ENCODE measurements around the gene RPTOR.

Gene RPTOR

DNA sequence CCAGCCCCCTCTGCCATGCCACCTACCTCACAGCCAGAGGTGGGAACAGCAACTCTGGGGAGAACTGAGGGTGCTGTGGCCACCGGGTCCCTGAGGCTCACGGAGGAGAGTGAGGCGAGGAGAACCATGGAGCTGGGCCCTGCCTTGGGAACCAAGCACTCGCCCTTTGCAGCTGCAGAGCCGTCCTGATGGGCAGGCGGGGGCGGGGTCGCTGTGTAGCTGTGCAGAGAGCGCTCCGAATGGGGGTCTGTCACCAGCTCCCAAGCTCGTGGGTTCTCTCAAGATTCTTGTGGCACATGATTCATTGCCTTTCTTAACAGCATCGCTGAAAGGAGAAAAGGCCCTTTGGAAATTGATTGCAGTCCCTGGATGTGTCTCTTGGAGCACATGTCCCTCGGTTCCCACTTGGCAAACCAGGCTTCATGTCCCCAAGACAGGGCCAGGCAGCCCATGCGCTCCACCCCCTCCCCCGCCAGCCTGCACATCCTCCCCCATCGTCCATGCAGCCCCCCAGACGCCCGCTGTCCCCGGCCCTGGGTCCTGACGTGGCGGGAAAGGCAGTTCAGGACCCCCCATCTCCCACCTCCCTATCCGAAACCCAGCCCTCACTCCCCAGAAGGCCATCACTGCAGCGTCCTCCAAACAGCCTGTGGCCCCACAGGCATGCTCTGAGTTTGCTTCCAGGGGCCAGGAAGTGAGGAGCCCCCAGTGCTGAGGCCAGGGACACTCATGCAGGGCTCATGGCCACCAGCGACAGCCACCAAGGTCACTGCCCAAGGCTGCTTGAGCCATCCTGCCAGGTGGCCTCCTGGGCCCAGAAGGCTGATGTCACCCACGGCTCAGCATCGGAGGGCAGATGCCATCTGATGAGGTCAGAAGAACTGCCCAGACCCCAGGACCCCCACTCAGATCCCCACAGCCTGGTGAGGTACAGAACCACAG lies 426.4 kb downstream of the RPTOR start:
- DNase-seq (ENCODE audit: low spot score) = no peak
- TF ChIP-seq, protein P1, sequence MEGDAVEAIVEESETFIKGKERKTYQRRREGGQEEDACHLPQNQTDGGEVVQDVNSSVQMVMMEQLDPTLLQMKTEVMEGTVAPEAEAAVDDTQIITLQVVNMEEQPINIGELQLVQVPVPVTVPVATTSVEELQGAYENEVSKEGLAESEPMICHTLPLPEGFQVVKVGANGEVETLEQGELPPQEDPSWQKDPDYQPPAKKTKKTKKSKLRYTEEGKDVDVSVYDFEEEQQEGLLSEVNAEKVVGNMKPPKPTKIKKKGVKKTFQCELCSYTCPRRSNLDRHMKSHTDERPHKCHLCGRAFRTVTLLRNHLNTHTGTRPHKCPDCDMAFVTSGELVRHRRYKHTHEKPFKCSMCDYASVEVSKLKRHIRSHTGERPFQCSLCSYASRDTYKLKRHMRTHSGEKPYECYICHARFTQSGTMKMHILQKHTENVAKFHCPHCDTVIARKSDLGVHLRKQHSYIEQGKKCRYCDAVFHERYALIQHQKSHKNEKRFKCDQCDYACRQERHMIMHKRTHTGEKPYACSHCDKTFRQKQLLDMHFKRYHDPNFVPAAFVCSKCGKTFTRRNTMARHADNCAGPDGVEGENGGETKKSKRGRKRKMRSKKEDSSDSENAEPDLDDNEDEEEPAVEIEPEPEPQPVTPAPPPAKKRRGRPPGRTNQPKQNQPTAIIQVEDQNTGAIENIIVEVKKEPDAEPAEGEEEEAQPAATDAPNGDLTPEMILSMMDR (IDR thresholded peaks at IDR 0.05; ENCODE audit: extremely low read depth, missing control alignments) = no peak

DNA sequence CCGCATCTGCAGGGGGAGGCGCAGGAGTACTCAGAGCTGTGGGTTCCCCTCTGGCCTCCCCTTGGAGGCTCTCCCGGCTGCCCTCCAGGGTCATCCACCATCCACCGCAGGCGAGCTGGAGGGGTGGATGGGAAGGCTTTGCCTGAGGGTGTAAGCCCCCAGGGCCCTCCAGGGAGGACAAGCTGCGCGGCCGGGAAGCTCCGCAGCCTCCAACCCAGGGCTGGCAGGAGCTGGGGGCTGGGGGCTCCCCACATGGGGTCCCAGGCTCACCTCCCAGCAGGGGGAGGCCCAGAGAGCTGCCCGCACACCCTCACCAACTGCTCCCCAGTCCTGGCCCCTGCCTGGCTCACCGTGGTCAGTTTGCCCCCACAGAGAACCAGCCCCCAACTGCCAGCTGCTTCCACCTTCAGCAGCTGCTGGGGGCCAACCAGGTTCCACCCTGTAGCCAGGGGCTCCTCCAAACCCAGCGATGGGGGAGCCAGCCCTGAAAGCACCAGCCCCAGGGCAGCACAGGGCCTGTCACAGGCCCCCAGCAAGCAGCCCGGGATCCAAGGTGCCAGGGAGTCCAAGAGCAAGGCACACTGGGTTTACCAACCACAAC lies 427.2 kb downstream of the RPTOR start:
- TF ChIP-seq, protein P1 (IDR thresholded peaks at IDR 0.05; ENCODE audit: extremely low read depth, missing control alignments) = no peak

GRCh38 chr17:80976701-80977100 lies 432.1 kb downstream of the RPTOR start:
- TF ChIP-seq, protein P1 (IDR thresholded peaks at IDR 0.05; ENCODE audit: extremely low read depth, missing control alignments) = no peak
- DNase-seq (ENCODE audit: low spot score) = no peak

More for the DNA sequence above, 427.2 kb downstream of the RPTOR start:
- no peak for DNase-seq (ENCODE audit: low spot score)

DNA sequence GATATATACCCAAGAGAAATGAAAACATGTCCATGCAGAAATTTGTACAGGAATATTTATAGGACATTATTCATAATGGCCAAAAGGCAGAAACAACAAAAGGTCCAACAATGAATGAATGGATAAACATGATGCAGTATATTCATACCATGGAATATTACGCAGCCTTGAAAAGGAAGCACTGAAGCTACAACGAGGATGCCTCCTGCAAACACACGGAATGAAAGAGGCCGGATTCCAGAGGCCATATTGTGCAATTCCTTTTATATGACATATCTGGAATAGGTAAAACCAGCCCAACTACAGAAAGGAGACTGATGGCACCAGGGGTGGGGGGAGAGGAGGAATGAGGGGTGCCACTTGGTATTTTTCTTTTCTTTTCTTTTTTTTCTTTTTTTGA lies 432.5 kb downstream of the RPTOR start:
- TF ChIP-seq, protein P1 (IDR thresholded peaks at IDR 0.05; ENCODE audit: extremely low read depth, missing control alignments) = no peak
- no peak for DNase-seq (ENCODE audit: low spot score)

DNA sequence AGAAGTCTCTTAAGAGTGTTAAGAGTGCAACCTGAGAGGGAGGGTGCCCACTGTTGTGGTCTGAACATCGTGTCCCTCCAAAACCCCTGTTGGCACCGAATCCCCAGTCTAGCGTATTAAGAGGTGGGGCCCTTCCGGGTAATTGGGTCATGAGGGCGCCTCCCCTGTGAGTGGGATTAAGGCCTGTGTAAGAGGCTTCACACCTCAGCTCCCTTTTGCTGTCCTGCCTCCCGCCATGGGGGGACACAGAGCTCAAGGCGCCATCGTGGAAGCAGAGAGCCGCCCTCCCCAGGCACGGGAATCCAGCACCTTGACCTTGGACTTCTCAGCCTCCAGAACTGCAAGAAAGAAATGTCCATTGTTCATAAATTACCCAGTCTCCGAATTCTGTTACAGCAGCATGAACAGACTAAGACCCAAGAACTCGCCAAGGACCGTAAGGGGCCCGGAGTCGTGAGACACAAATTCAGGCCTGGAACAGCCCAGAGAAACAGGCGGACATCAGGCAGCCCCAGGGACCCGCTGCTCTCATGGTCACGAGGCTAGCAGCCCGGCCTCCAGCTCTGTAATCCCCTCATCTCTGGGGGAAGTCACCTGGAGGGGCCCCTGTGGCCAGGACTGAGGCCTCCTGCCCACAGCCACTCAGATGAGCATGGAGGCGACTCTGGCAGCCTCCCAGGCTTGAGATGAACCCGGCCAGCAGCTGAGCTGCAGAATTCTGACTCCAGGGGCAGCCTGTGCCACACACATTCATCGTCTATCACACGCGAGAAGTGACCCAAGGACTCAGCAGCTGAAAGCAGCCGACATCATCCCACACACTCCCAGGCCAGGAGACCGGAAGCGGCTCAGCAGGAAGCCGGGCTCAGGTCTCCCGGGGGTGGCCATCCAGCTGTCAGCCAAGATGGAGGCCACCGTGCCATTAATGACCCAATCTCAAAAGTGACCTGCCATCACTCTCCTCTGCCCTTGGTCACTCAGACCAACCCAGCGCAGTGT lies 434.2 kb downstream of the RPTOR start:
- TF ChIP-seq, protein P1 (IDR thresholded peaks at IDR 0.05; ENCODE audit: extremely low read depth, missing control alignments) = no peak

DNA sequence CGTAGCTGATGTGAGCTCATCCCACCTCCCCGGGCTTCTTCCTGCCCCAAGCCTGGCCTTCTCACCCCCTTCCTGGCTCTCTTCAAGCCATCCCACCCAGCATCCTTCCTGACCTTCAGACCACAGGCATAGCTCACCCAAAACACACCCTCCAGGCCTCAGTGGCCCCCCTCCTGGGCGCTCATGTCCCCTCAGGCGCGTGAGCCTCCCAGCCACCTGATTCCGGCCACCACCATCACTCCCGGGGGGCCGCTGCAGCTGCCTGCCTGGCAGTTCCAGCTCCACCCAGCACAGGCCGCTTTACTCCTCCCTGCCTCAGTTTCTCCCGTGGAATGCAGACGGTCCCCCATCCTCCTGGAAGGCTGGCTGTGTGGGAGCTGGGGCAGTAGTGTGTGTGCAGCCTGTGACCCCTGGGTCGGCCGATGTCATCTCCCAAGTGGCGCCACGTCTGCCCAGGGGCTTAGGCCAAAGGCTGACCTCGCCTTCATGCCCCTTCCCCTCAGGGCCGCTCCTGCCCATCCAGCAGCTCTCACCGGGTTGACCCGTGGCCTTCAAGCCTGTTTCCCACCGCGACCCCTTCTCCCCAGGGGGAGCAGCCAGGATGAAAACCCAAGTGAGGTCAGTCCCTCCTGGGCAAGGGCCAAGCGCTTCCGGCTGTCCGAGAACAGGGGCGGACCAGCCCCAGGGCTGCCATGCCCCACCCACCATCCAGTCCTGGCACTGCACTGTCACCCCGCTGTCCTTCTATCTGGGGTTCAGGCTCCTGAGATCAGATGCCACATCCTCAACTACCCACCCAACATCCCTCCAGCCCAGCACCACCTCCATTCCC lies 435.1 kb downstream of the RPTOR start:
- TF ChIP-seq, protein P1 (IDR thresholded peaks at IDR 0.05; ENCODE audit: extremely low read depth, missing control alignments) = no peak
- DNase-seq (ENCODE audit: low spot score) = no peak

More for the DNA sequence above, 434.2 kb downstream of the RPTOR start:
- DNase-seq (ENCODE audit: low spot score) = no peak

Measured in GM20000 (cell line).